HCT116 (cell line): ENCODE measurements around the gene DCD. TPM values are rescaled to one million over a fixed set of nuclear protein-coding genes. Genes with fewer than 3 reads are reported as not detected.

Experiments used
- ATAC-seq: fragments of 200-7000 bp; cut with Tn5 transposase; 2 replicates; pipeline ENCODE4 v1.9.1; 2020; ENCODE audit warnings: mild to moderate bottlenecking, moderate library complexity
- BruUV-seq: library from RNA; stranded (reverse); fragments of 400-500 nt; replicated peaks from 2 replicates; lab custom pipeline; 2021; lab: Mats Ljungman, UMichigan
- CTCF ChIA-PET: fragments of 300-600 bp; sonication (Branson Sonifier 250); formaldehyde crosslinking; loops from one replicate; lab custom pipeline; 2021; ENCODE audit warnings: antibody characterized with exemption; lab: Charles Lee
- POLR2A ChIA-PET: fragments of 300-600, 350-600 bp; sonication (Branson Sonifier 250); formaldehyde crosslinking; loops from one replicate; lab custom pipeline; 2021; ENCODE audit warnings: antibody characterized with exemption; lab: Charles Lee
- RAD21 ChIA-PET, 2 experiments: fragments of 300-600 bp; sonication (Branson Sonifier 250); formaldehyde crosslinking; loops; one replicate each; lab custom pipeline; 2023; ENCODE audit warnings: low total read pairs in 2 of 2; ENCODE audit not compliant: uncharacterized antibody in 2 of 2, unreplicated experiment in 2 of 2, low non-redundant PET in 1 of 2; lab: Charles Lee
- DNase-seq: peaks from one replicate; pipeline ENCODE4 v3.0.0-alpha.2; 2010; ENCODE audit warnings: low read depth, low spot score
- H2AFZ ChIP-seq: fragments of 200-600 bp; shearing (Covaris generic), sonication (generic); 2 replicates; pipeline ENCODE4 v1.6.1; 2017; ENCODE audit warnings: low read depth, mixed run types, mixed read lengths, antibody characterized with exemption, low read length; ENCODE audit not compliant: poor library complexity, severe bottlenecking
- H3K27ac ChIP-seq: 2 replicates; pipeline ENCODE4 v1.5.1; 2012; ENCODE audit warnings: low read depth, low read length
- H3K27me3 ChIP-seq: fragments of 200-600 bp; sonication (generic); 2 replicates; pipeline ENCODE4 v1.6.1; 2016; ENCODE audit warnings: mixed run types, low read length, mixed read lengths; ENCODE audit not compliant: insufficient read depth
- H3K36me3 ChIP-seq, 2 experiments: fragments of 200-500 bp in 1 of 2; fragments of 200-600 bp in 1 of 2; sonication (Bioruptor generic) in 1 of 2; sonication (generic) in 1 of 2; 2 replicates each; pipeline versions ENCODE4 v1.5.1 to v1.6.1; 2014 to 2016; ENCODE audit warnings: low read length in 2 of 2, inconsistent platforms in 1 of 2, mixed read lengths in 1 of 2, mixed run types in 1 of 2; ENCODE audit not compliant: insufficient read depth in 2 of 2, control insufficient read depth in 1 of 2
- H3K4me1 ChIP-seq, 2 experiments: fragments of 200-600 bp in 1 of 2; sonication (generic) in 1 of 2; 2 replicates each; pipeline versions ENCODE4 v1.5.1 to v1.6.1; 2012 to 2017; ENCODE audit warnings: low read length in 2 of 2, inconsistent platforms in 1 of 2, mild to moderate bottlenecking in 1 of 2, mixed read lengths in 1 of 2, mixed run types in 1 of 2, moderate library complexity in 1 of 2; ENCODE audit not compliant: insufficient read depth in 2 of 2, control insufficient read depth in 1 of 2
- H3K4me2 ChIP-seq: fragments of 200-600 bp; sonication (generic); 2 replicates; pipeline ENCODE4 v1.6.1; 2017; ENCODE audit warnings: mixed run types, low read length, mixed read lengths
- H3K4me3 ChIP-seq, 2 experiments: fragments of 200-600 bp in 1 of 2; sonication (generic) in 1 of 2; replicated peaks in 1 of 2; 2 replicates each; pipeline ENCODE4 v1.5.1; 2011 to 2016; ENCODE audit warnings: low read length in 2 of 2, control low read depth in 1 of 2, low read depth in 1 of 2, mild to moderate bottlenecking in 1 of 2, mixed read lengths in 1 of 2, mixed run types in 1 of 2
- H3K79me2 ChIP-seq: fragments of 200-600 bp; sonication (generic); 2 replicates; pipeline ENCODE4 v1.6.1; 2017; ENCODE audit warnings: mild to moderate bottlenecking, mixed run types, low read length, moderate library complexity, mixed read lengths; ENCODE audit not compliant: insufficient read depth
- H3K9ac ChIP-seq: fragments of 200-600 bp; sonication (generic); 2 replicates; pipeline ENCODE4 v1.6.1; 2016; ENCODE audit warnings: low read length, mixed read lengths
- H3K9me2 ChIP-seq: fragments of 200-600 bp; sonication (generic), shearing (Covaris generic); 2 replicates; pipeline ENCODE4 v1.6.1; 2017; ENCODE audit warnings: mixed run types, mild to moderate bottlenecking, moderate library complexity; ENCODE audit not compliant: insufficient read depth
- H3K9me3 ChIP-seq, 2 experiments: fragments of 200-500 bp in 1 of 2; fragments of 200-600 bp in 1 of 2; sonication (Bioruptor generic) in 1 of 2; sonication (generic) in 1 of 2; 2 replicates each; pipeline ENCODE4 v1.6.1; 2014 to 2017; ENCODE audit warnings: low read length in 2 of 2, mixed read lengths in 2 of 2, inconsistent platforms in 1 of 2, low read depth in 1 of 2, mild to moderate bottlenecking in 1 of 2, mixed run types in 1 of 2, moderate library complexity in 1 of 2; ENCODE audit not compliant: control insufficient read depth in 1 of 2, insufficient read depth in 1 of 2
- H4K20me1 ChIP-seq: fragments of 200-600 bp; sonication (generic), shearing (Covaris generic); 2 replicates; pipeline ENCODE4 v1.6.1; 2017; ENCODE audit warnings: mixed run types, mild to moderate bottlenecking, moderate library complexity; ENCODE audit not compliant: insufficient read depth
- CEBPB ChIP-seq: IDR thresholded peaks from 2 replicates; pipeline ENCODE4 v1.6.1; 2012; ENCODE audit warnings: low read depth
- EGR1 ChIP-seq: IDR thresholded peaks from 2 replicates; pipeline ENCODE4 v1.6.1; 2012; ENCODE audit warnings: low read depth
- EZH2 ChIP-seq: fragments of 200-600 bp; sonication (generic); IDR thresholded peaks from 2 replicates; pipeline ENCODE4 v1.6.1; 2017; ENCODE audit warnings: antibody characterized with exemption, mixed run types
- EZH2phosphoT487 ChIP-seq: fragments of 200-600 bp; IDR thresholded peaks from 2 replicates; pipeline ENCODE4 v1.6.1; 2018; ENCODE audit warnings: antibody characterized with exemption, borderline replicate concordance
- FOSL1 ChIP-seq: IDR thresholded peaks from 2 replicates; pipeline ENCODE4 v1.6.1; 2012; ENCODE audit warnings: low read depth
- JUND ChIP-seq: IDR thresholded peaks from 2 replicates; pipeline ENCODE4 v1.6.1; 2012
- POLR2A ChIP-seq: IDR thresholded peaks from 2 replicates; pipeline ENCODE4 v1.7.0; 2011; ENCODE audit warnings: borderline replicate concordance; ENCODE audit not compliant: insufficient read depth, insufficient read length; ENCODE audit errors: extremely low read depth
- RAD21 ChIP-seq: IDR thresholded peaks from 2 replicates; pipeline ENCODE4 v1.6.1; 2012; ENCODE audit warnings: low read depth, mild to moderate bottlenecking
- SIN3A ChIP-seq: IDR thresholded peaks from 2 replicates; pipeline ENCODE4 v1.6.1; 2012; ENCODE audit warnings: low read depth
- SP1 ChIP-seq: IDR thresholded peaks from 2 replicates; pipeline ENCODE4 v1.6.1; 2012; ENCODE audit warnings: low read depth
- TCF7L2 ChIP-seq: IDR thresholded peaks from 2 replicates; pipeline ENCODE4 v1.7.0; 2011; ENCODE audit warnings: borderline replicate concordance, inconsistent platforms; ENCODE audit not compliant: insufficient read depth, insufficient read length; ENCODE audit errors: extremely low read depth
- YY1 ChIP-seq: IDR thresholded peaks from 2 replicates; pipeline ENCODE4 v1.6.1; 2011; ENCODE audit warnings: low read length, low read depth, moderate library complexity, mild to moderate bottlenecking; ENCODE audit not compliant: insufficient replicate concordance; ENCODE audit errors: extremely low read depth
- intact Hi-C: fragments of 100-400 bp; cut with micrococcal nuclease; formaldehyde crosslinking; loops from 2 replicates; pipeline ENCODE4 v1.10.0; 2022
- total RNA-seq: library from RNA; stranded (reverse); gene quantifications from one replicate; pipeline ENCODE4 v1.2.1, GENCODE V29; 2021; ENCODE audit not compliant: unreplicated experiment
- TF ChIP-seq, protein P1 (sequence below): IDR thresholded peaks from 2 replicates; pipeline ENCODE4 v1.6.1; 2012
- TF ChIP-seq, protein P2 (sequence below): IDR thresholded peaks from 2 replicates; pipeline ENCODE4 v1.6.1; 2012; ENCODE audit warnings: low read depth
- TF ChIP-seq, protein P3 (sequence below): IDR thresholded peaks from 2 replicates; pipeline ENCODE4 v1.6.1; 2011; ENCODE audit warnings: mild to moderate bottlenecking, low read length, moderate library complexity; ENCODE audit not compliant: insufficient replicate concordance; ENCODE audit errors: extremely low read depth

Gene DCD
- total RNA-seq, 1 experiment from 2014 or later: not detected

DNA sequence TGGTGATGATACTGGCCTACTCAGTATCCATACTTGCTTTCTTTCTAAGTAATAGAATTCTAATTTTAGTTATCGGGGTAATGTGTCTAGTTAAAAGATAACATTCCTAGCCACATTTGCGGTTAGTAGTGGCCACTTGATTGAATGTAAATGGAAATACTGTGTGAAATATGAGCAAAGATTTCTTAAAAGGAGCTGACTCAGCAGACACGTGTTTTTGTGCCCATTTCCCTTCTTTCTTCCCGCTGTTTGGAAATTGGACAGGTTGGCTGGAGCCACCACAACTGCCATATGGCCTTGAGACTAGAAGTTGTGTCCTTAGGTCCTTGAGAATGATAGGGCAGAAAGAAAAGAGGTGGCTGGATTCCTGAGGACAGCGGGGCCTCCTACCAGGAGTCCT is 19.8 kb upstream of the DCD start:
- no TSS peak for BruUV-seq
- POLR2A ChIA-PET: no interaction called here
- Histone ChIP-seq H2AFZ (no peak overlapping the region), H3K4me2 (no peak overlapping the region), H3K9ac (no peak overlapping the region), H3K4me1 (no peaks in the 10 kb centered on the region), H3K27ac (no peak overlapping the region), H3K27me3 (peaks cover 21% of the 10 kb centered on the region), H3K79me2 (no peaks in the 10 kb centered on the region), H3K9me3 (no peaks in the 10 kb centered on the region), H3K4me3 (no peak overlapping the region), H3K36me3 (no peaks in the 10 kb centered on the region), H4K20me1 (no peaks in the 10 kb centered on the region), H3K9me2 (no peaks in the 10 kb centered on the region)
- no peak for ATAC-seq
- CTCF ChIA-PET: interaction anchor here (1.5 kb wide), 1 partner anchor 9 kb away, joined by 6 read pairs; no protein-coding TSS in a partner anchor
- no peak for TF ChIP-seq SIN3A
- TF ChIP-seq POLR2A: no peak
- TF ChIP-seq SP1: no peak
- no peak for TF ChIP-seq JUND
- TF ChIP-seq, protein P1, sequence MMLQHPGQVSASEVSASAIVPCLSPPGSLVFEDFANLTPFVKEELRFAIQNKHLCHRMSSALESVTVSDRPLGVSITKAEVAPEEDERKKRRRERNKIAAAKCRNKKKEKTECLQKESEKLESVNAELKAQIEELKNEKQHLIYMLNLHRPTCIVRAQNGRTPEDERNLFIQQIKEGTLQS: no peak
- TF ChIP-seq EZH2phosphoT487: no peak
- no peak for TF ChIP-seq YY1
- TF ChIP-seq, protein P2, sequence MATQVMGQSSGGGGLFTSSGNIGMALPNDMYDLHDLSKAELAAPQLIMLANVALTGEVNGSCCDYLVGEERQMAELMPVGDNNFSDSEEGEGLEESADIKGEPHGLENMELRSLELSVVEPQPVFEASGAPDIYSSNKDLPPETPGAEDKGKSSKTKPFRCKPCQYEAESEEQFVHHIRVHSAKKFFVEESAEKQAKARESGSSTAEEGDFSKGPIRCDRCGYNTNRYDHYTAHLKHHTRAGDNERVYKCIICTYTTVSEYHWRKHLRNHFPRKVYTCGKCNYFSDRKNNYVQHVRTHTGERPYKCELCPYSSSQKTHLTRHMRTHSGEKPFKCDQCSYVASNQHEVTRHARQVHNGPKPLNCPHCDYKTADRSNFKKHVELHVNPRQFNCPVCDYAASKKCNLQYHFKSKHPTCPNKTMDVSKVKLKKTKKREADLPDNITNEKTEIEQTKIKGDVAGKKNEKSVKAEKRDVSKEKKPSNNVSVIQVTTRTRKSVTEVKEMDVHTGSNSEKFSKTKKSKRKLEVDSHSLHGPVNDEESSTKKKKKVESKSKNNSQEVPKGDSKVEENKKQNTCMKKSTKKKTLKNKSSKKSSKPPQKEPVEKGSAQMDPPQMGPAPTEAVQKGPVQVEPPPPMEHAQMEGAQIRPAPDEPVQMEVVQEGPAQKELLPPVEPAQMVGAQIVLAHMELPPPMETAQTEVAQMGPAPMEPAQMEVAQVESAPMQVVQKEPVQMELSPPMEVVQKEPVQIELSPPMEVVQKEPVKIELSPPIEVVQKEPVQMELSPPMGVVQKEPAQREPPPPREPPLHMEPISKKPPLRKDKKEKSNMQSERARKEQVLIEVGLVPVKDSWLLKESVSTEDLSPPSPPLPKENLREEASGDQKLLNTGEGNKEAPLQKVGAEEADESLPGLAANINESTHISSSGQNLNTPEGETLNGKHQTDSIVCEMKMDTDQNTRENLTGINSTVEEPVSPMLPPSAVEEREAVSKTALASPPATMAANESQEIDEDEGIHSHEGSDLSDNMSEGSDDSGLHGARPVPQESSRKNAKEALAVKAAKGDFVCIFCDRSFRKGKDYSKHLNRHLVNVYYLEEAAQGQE: no peak
- no peak for TF ChIP-seq TCF7L2
- TF ChIP-seq CEBPB: no peak
- TF ChIP-seq EZH2: no peak
- no peak for TF ChIP-seq EGR1
- TF ChIP-seq FOSL1: no peak
- no peak for TF ChIP-seq RAD21
- TF ChIP-seq, protein P3, sequence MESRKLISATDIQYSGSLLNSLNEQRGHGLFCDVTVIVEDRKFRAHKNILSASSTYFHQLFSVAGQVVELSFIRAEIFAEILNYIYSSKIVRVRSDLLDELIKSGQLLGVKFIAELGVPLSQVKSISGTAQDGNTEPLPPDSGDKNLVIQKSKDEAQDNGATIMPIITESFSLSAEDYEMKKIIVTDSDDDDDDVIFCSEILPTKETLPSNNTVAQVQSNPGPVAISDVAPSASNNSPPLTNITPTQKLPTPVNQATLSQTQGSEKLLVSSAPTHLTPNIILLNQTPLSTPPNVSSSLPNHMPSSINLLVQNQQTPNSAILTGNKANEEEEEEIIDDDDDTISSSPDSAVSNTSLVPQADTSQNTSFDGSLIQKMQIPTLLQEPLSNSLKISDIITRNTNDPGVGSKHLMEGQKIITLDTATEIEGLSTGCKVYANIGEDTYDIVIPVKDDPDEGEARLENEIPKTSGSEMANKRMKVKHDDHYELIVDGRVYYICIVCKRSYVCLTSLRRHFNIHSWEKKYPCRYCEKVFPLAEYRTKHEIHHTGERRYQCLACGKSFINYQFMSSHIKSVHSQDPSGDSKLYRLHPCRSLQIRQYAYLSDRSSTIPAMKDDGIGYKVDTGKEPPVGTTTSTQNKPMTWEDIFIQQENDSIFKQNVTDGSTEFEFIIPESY: no peak
- intact Hi-C loops: no loop called here
- DNase-seq: no peak
- RAD21 ChIA-PET: no interaction called here
